Measurements from ENCODE around the gene MARCHF10. TPM values are rescaled to one million over a fixed set of nuclear protein-coding genes. Genes with fewer than 3 reads are reported as not detected.

Gene MARCHF10
- total and polyA plus RNA-seq, 2 donors (not counting 3 experiments of a cell fraction or from before 2014, with no cell fraction given): 0.11 TPM; not detected in 1

GRCh38 chr17:62804822-62805221 is 3.3 kb downstream of the MARCHF10 start:
- CTCF ChIA-PET: interaction anchor here (1.1 kb wide), 1 partner anchor 10 kb away, joined by 4 read pairs; no protein-coding TSS in a partner anchor
- no peak for TF ChIP-seq EZH2 (IDR thresholded peaks at IDR 0.05; ENCODE audit: borderline replicate concordance, low read depth, low read length, severe bottlenecking)
- no peak for TF ChIP-seq MYC (IDR thresholded peaks at IDR 0.05; ENCODE audit: low read depth, low read length)
- TF ChIP-seq POLR2A (IDR thresholded peaks at IDR 0.05; ENCODE audit: low read depth, low read length): no peak
- no peak for TF ChIP-seq FOS (IDR thresholded peaks at IDR 0.05; ENCODE audit: borderline replicate concordance, insufficient read depth, low read length)
- no peak overlapping the region for H3K4me3 ChIP-seq (replicated peaks in 1 of 3; ENCODE audit: insufficient read depth in 1 of 3, low read depth in 1 of 3, low read length in 3 of 3)
- H3K9me1 ChIP-seq (replicated peaks; ENCODE audit: control insufficient read depth, extremely low read depth, insufficient read depth, low read length): no peaks in the 10 kb centered on the region
- no peak overlapping the region for H3K9ac ChIP-seq (replicated peaks; ENCODE audit: extremely low read depth, insufficient read depth, low read length)
- H3K36me3 ChIP-seq (ENCODE audit: control insufficient read depth in 2 of 2, extremely low read depth in 1 of 2, insufficient read depth in 2 of 2, low read length in 2 of 2): no peaks in the 10 kb centered on the region
- H3K27ac ChIP-seq (ENCODE audit: insufficient read depth, low read depth, low read length): no peak overlapping the region
- dilution Hi-C loops (cut with MboI; ENCODE audit: extremely low pct_ligation_motif_present, low sequenced_read_pairs): no loop called here
- FAIRE-seq: no peak
- no peak overlapping the region for H2AFZ ChIP-seq (ENCODE audit: low read depth, low read length)
- no peaks in the 10 kb centered on the region for H4K20me1 ChIP-seq (replicated peaks; ENCODE audit: control insufficient read depth, extremely low read depth, insufficient read depth, low read length)
- H3K79me2 ChIP-seq (ENCODE audit: control insufficient read depth, insufficient read depth, low read length): no peaks in the 10 kb centered on the region
- intact Hi-C loops (cut with micrococcal nuclease): no loop called here
- H3K9me3 ChIP-seq (replicated peaks; ENCODE audit: control insufficient read depth, insufficient read depth, low read length): no peaks in the 10 kb centered on the region
- H3K4me1 ChIP-seq (ENCODE audit: control insufficient read depth, extremely low read depth, insufficient read depth, low read length): no peaks in the 10 kb centered on the region
- H3K27me3 ChIP-seq (ENCODE audit: control insufficient read depth in 2 of 2, insufficient read depth in 2 of 2, low read length in 2 of 2): no peaks in the 10 kb centered on the region
- H3K4me2 ChIP-seq (ENCODE audit: insufficient read depth, low read length): no peak overlapping the region
- DNase-seq (ENCODE audit: low read depth, low spot score): peak; percentile 81
- POLR2A ChIA-PET: no interaction called here
- no TSS peak for BruUV-seq (replicated peaks)

GRCh38 chr17:62804025-62804424 is 4.1 kb downstream of the MARCHF10 start:
- no peaks in the 10 kb centered on the region for H3K27me3 ChIP-seq (ENCODE audit: control insufficient read depth in 2 of 2, insufficient read depth in 2 of 2, low read length in 2 of 2)
- no peak overlapping the region for H3K27ac ChIP-seq (ENCODE audit: insufficient read depth, low read depth, low read length)
- H3K36me3 ChIP-seq (ENCODE audit: control insufficient read depth in 2 of 2, extremely low read depth in 1 of 2, insufficient read depth in 2 of 2, low read length in 2 of 2): no peaks in the 10 kb centered on the region
- CTCF ChIA-PET: interaction anchor here (1.1 to 1.3 kb wide), 2 partner anchors 8 to 9 kb away, joined by 3 to 4 read pairs; no protein-coding TSS in a partner anchor
- FAIRE-seq (no peak), DNase-seq (ENCODE audit: low read depth, low spot score) (no peak)
- intact Hi-C loops (cut with micrococcal nuclease): no loop called here
- BruUV-seq (replicated peaks): no TSS peak
- H3K4me3 ChIP-seq (replicated peaks in 1 of 3; ENCODE audit: insufficient read depth in 1 of 3, low read depth in 1 of 3, low read length in 3 of 3): no peak overlapping the region
- H3K4me1 ChIP-seq (ENCODE audit: control insufficient read depth, extremely low read depth, insufficient read depth, low read length): no peaks in the 10 kb centered on the region
- H2AFZ ChIP-seq (ENCODE audit: low read depth, low read length): no peak overlapping the region
- no peak for TF ChIP-seq GATA2 (IDR thresholded peaks at IDR 0.05; ENCODE audit: insufficient read depth, insufficient read length, low read depth, low read length)
- no peak for TF ChIP-seq EZH2 (IDR thresholded peaks at IDR 0.05; ENCODE audit: borderline replicate concordance, low read depth, low read length, severe bottlenecking)
- no peak for TF ChIP-seq MYC (IDR thresholded peaks at IDR 0.05; ENCODE audit: low read depth, low read length)
- TF ChIP-seq POLR2A (IDR thresholded peaks at IDR 0.05; ENCODE audit: low read depth, low read length): no peak
- TF ChIP-seq JUN (IDR thresholded peaks at IDR 0.05; ENCODE audit: borderline replicate concordance, insufficient read depth, insufficient read length, low read depth): no peak
- TF ChIP-seq FOS (IDR thresholded peaks at IDR 0.05; ENCODE audit: borderline replicate concordance, insufficient read depth, low read length): no peak
- no peak for TF ChIP-seq MAX (IDR thresholded peaks at IDR 0.05; ENCODE audit: insufficient read depth, insufficient read length)
- H4K20me1 ChIP-seq (replicated peaks; ENCODE audit: control insufficient read depth, extremely low read depth, insufficient read depth, low read length): no peaks in the 10 kb centered on the region
- H3K9me3 ChIP-seq (replicated peaks; ENCODE audit: control insufficient read depth, insufficient read depth, low read length): no peaks in the 10 kb centered on the region
- H3K4me2 ChIP-seq (ENCODE audit: insufficient read depth, low read length): no peak overlapping the region
- H3K9ac ChIP-seq (replicated peaks; ENCODE audit: extremely low read depth, insufficient read depth, low read length): no peak overlapping the region
- H3K9me1 ChIP-seq (replicated peaks; ENCODE audit: control insufficient read depth, extremely low read depth, insufficient read depth, low read length): no peaks in the 10 kb centered on the region
- dilution Hi-C loops (cut with MboI; ENCODE audit: extremely low pct_ligation_motif_present, low sequenced_read_pairs): no loop called here
- POLR2A ChIA-PET: no interaction called here
- H3K79me2 ChIP-seq (ENCODE audit: control insufficient read depth, insufficient read depth, low read length): no peaks in the 10 kb centered on the region
